NCI-H345 treated with DMSO at 0.1 percent for 48 hours (cell line): ENCODE results near the gene RNF220.
"Not testable (repeated sequence)": the region's sequence is repeated elsewhere in the genome, so short reads cannot be mapped to it uniquely, and the experiment has no call there.

Source experiments
- DNase-seq: peaks from one replicate; lab custom pipeline; 2025; ENCODE audit not compliant: unreplicated experiment; lab: John Stamatoyannopoulos, UW

RNF220 gene

GRCh38 chr1:44648529-44649250 is 243.6 kb downstream of the RNF220 start:
- DNase-seq = no peak

DNA sequence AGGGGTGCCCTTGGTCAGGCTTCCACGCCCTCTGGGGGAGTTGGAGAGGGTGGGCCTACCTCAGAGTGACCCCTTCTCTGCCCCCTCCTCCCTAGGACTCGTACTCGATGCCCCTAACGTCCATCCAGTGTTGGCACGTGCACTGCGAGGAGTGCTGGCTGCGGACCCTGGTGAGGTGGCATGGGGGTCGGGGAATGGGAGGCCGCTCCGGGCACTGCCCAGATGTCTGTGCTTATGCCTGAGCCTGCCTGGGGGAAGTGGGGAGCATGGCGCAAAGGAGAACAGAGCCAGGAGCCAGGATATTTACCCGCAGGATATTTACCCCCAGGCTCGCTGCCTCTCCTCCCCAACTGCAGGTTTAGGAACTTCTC is 244.7 kb downstream of the RNF220 start:
- DNase-seq = no peak

DNA sequence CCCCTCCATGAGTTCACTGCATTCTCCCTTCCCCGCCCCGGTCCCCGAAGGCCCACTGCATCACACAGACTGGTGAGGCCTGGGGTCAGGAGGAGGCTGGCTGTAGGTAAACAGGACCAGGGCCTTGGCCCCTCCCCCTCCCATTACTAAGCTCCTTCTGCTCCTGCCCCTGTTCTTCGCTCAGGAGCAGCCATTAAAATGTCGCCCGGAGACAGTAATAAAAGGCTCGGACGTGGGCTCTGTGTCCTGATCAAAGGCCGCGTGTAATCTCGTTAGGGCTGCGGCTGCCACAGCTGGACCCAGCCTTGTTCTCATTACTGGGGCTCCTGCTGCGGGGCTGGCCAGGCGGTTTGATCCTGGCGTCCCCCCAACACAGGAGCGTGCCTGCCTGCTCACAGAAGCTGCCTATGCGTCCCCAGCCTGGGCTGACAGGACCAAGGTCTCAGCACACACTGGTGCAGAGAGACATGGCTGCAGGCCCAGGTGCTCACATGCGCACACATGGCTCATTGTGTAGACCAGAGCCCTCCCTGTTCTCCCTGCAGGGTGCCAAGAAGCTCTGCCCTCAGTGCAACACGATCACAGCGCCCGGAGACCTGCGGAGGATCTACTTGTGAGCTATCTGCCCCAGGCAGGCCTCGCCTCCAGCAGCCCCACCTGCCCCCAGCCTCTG is 245.2 kb downstream of the RNF220 start:
- no peak for DNase-seq

DNA sequence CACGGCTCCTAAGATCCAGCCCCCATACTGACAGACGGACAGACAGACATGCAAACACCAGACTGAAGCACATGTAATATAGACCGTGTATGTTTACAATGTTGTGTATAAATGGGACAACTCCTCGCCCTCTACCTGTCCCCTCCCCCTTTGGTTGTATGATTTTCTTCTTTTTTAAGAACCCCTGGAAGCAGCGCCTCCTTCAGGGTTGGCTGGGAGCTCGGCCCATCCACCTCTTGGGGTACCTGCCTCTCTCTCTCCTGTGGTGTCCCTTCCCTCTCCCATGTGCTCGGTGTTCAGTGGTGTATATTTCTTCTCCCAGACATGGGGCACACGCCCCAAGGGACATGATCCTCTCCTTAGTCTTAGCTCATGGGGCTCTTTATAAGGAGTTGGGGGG is 246.0 kb downstream of the RNF220 start:
- no peak for DNase-seq

GRCh38 chr1:44652445-44653106 is 247.5 kb downstream of the RNF220 start:
- peak; percentile 13 for DNase-seq

GRCh38 chr1:44653107-44653964 is 248.3 kb downstream of the RNF220 start:
- DNase-seq = no peak

GRCh38 chr1:44654621-44655187 is 249.6 kb downstream of the RNF220 start:
- no peak for DNase-seq

DNA sequence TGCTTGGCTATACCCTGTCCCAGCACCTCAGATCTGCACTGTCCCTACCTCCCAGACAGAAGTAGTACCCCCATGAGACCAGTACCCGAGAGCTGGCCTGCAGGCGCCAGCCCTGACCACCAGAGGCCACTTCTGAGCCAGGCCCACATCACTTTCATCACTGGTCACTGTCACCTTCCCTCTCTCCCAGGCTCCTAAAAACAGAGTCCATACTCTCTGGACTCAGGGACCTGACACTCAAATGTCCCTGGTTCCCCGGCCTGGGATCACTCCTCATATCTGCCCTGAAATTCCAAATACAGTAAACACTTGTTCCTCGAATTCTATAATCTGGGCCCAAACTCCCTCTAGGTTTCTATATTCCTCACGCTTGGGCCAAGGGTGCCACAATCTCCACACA is 250.6 kb downstream of the RNF220 start:
- no peak for DNase-seq

- no peak for DNase-seq
Observed at GRCh38 chr1:44659566-44659965, 254.5 kb downstream of the RNF220 start.

DNA sequence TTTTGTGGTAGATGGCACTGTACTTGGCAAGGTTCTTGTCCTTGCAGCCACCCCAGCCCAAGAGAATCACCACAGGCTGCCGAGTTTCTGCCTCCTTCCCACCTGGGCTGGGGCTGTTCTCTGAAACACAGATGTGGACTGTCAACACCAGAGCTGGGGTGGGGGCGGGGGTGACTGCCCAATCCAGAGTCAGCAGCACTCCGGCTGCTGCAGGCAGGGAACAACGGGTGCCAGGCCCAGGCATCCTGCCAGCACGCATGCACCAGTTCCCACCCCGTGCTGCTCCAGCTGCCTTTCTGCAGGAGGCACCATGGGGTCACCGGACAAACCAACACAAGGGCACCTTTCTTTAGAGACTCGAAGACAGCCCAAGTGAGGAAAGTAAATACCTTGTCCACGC is 255.1 kb downstream of the RNF220 start:
- no peak for DNase-seq

DNA sequence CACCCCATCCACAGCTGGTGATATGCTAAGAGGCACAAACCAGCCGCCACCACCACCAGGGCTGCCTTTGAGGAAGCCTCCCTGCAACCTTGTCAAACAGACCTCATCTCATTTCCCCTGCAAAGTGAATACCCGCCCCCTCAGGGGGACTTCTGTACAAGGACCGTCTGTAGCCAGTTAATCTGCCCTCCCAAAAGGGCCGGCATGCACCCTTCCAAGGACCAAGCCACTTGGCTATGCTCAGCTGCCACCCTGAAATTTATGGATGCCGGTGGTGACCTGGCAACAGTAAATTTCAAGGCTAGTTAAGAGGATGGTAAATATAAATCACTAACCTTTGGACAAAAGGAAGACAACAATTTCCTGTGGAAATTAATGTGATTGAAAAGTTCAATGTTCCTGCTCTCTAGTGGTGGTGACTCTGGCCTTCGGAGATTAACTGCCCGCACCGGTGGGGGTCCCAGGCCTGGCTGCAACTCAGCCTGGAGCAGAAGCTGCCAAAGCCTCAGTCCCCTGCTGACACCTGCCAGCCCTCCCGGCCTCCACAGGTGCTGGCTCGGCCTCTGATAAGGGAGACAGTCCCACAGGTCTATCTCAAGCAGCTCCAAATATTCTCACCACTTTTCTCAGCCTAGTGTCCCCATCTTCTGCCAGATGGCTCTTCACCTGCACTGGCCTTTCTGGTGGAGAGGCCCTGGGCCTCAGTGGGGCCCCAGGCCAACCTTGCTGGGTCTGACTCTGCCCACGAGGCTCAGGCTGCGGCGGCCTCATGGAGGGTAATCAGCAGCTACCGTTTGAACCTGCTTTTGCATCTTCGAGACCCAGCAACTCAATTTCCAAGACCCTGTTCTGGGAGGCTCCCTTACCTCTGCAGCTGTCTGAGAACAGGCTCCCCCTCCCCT is 257.0 kb downstream of the RNF220 start:
- DNase-seq = no peak

- no peak for DNase-seq
Observed at GRCh38 chr1:44662683-44663030, 257.6 kb downstream of the RNF220 start.

- DNase-seq = no peak
Observed at GRCh38 chr1:44663417-44663816, 258.4 kb downstream of the RNF220 start.

DNA sequence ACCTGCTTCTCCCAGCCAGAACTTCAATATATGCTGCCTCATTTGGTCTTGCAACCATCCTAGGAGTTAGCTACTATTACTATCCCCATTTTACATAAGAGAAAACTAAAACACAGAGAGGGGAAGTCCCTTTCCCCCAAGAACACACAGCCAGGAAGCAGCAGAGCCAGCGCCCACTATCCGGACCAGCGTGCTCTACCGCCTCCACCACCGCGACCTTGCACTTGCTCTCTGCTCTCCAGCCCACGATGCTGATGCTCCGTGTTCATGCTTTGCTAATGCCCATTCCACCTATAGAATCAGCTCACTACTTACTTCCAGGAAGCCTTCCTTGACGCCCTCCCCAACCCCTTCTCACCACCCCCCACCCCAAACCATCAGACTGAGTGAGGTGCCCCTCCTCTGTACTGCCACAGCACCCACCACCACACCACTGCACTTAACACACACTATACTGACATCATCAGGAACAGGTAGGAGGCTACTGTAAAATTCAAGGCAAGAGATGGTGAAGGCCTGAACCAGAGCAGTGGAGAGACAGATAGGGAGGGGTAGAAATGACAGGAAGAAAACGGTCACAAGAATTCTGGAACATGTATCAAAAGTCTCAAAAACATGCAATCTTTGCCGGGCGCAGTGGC is 259.8 kb downstream of the RNF220 start:
- DNase-seq = no peak

DNA sequence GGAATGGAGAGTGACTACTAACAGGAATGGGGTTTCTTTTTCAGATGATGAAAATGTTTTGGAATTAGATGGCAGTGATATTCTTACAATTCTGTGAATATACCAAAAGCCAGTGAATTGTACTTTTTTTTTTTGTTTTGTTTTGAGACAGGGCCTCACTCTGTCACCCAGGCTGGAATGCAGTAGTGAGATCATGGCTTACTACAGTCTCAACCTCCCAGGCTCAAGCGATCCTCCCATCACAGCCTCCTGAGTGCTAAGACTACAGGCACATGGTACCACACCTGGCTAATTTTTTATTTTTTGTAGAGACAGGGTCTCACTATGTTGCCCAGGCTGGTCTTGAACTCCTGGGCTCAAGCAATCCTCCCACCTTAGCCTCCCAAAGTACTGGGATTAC is 261.7 kb downstream of the RNF220 start:
- DNase-seq = not testable (repeated sequence)

DNA sequence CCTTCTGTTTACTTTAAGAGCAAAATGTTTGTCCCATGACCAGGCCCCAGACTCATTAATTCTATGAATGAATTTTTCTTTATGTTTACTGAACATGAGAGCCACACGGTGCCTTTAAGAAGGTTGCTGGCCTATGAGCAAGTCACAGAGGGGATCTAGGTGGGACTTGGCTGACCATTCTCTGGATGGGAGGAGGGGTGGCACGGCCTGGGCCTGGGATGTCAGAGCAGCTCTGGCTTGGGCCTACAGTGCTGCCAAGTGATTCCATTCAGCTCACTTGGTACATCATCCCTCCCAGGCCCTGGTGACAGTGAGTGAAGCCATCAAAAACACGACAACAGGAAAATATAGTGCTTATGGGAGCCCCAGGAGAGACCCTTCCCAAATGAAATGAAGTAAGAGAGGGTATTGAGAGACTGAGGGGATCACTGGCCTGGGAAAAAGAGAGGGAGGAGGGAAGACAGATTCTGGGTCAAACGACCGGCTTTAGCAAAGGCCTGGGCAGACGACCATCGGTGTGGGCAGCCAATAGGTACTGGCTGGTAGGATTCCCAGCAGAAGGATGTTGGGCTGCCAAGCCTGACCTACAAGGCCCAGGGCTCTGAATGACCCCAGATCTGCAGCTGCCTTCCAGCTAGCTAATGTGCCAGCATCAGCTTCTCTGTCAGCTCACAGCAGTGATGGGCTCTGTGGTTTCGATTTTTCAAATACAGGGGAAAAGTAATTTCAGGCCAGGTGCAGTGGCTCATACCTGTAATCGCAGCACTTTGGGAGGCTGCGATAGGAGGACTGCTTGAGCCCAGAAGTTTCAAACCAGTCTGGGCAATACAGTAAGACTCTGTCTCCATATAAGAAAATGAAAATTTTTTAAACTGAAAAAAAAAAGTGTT is 265.9 kb downstream of the RNF220 start:
- no peak for DNase-seq

- DNase-seq = no peak
Observed at GRCh38 chr1:44672254-44672955, 267.4 kb downstream of the RNF220 start.
